Fibroblast of upper back skin (primary cell): ENCODE results near the gene ATAD3A.

ENCODE experiments used
- DNase-seq: peaks from one replicate; pipeline ENCODE4 v3.0.0-alpha.2; 2013

Gene ATAD3A

DNA sequence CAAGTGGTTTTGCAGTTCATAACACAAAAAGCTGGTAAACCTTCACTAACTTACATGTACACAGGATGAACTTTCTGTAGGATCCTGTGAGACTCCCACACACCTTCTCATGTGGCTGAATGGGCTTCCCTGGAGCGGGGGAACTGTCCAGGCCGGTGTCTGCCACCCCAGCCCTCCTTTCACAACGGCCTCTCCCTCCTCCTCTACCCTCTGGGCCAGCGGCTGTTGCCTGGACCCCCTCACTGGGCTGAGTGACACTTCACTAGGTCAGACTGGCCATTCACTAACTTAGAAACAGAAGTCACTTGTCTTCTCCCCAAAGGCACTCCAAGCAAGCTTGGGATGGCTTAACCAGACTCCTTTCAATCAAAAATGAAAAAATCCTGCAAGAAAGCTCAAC, 46.6 kb downstream of the ATAD3A start:
- no peak for DNase-seq

DNA sequence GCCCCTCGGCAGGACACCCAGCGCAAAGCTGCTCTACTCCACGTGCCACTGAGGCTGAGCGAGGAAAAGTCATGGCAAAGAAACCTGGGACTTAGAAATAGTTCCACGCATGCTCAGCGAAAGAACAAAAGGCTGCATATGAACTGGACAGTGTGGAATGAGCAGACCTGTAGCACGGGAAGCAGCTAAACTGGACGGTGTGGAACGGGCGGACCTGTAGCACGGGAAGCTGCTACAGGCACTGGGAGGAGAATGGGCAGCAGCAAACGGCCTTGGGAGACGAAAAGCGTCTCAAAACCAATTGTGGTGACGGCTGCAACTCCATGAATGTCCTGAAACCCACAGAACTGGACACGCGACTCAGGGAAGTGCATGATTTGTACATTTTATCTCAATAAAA, 47.1 kb downstream of the ATAD3A start:
- no peak for DNase-seq

DNA sequence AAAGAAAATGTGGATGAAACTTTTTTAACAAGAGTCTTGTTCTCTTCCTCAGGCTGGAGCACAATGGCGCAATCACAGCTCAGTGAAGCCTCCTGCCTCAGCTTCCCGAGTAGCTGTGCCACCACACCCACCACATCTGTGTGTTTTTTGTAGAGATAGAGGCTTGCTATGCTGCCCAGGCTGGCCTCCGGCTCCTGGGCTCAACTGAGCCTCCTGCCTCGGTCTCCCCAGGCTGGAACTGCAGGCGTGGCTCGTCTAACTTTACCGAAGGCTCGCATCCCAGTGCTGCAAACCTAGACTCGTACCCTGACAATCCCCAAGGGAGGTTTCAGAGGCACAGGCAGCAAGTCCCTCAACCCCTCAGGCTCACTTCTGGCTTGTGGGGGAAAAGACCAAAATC, 48.2 kb downstream of the ATAD3A start:
- DNase-seq: no peak

DNA sequence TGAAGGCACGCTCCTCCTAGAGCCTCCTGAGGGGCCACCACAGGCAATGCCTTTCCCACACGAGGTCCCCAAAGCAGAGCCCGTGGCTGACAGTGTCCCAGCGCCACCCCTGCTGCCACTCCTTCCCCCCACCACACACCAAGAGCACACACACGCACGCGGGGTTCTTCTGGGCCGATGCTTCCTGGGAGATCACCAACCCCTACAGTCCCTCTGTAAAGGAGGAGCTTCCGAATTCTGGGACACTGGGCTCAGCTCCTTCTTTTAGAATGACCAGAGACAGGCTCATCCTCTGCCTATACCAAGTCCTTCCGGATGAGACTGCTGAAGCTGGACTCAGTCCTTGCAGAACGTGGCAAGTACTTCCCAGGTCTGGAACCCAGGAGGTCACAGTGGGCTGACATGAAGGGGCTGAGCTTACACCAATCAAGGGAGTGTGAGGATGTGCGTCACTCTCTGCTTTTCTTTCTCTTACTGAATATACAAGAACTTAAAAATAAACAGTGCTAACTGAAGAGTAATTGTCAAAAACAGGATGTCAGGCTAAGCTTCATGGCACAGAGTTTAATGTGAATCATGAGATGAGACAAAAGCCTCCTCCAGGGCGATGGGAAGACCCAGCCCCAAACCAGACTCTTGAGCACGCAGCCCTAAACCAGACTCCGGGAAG, 50.0 kb downstream of the ATAD3A start:
- DNase-seq: no peak

DNA sequence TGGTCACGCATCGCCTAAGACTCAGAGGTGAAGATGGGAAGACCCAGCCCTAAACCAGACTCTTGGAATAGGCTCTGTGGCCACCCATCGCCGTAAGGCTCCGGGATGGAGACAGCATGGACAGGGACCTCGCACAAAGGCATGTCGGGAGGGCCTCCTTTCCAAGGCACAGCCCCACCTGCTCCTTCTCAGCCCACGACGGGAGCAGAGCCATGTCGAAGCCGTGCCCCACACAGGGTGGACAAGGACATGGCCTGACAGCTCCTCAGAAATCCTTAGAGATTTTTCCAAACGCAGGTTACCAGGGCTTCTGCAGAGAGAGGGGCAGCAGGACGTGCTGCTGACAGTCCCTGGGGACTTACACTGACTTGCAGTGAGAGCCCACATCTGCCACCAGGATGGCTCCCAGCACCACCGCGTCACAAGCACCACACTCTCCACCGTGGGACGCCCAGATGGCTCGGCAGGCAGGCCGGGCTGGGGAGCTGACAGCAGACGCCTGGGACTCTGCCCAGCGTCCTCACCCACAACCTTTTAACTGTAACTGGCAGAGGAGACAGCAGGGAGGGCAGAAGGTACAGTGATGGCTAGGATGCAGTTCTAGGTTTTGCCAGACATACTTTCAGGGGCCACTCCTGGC, 50.7 kb downstream of the ATAD3A start:
- no peak for DNase-seq

DNA sequence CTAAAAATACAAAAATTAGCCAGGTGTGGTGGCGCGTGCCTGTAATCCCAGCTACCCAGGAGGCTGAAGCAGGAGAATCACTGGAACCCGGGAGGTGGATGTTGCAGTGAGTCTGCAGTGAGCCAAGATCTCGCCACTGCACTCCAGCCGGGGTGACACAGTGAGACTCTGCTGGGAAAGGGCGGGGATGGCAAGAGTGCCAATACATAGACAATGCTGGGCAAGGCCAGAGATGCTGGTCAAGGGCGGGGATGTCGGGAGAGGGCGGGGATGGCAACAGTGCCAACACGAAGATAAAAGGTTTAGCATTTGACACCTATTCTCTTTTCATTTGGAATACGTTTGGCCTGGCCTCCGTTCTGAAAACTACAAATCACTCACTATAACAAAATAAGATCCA, 51.7 kb downstream of the ATAD3A start:
- DNase-seq: no peak

DNA sequence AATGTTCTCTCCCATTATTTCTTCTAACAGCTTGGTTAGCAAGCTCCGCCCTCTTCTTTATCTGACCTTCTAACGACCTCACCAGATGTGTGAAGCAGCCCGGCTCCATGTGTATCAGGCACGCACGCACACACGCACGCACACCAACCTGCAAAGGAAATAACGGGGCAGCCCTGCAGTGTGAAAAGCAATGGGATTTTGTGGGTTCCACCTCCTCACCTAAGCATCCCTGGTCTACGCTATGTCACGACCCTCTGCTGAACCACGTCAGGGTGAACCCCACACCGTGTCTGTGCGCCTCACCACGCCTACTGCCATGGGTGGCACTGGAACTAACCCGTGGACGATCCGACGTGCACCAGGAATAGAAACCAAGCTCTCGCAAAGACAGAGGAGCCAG, 52.3 kb downstream of the ATAD3A start:
- no peak for DNase-seq

DNA sequence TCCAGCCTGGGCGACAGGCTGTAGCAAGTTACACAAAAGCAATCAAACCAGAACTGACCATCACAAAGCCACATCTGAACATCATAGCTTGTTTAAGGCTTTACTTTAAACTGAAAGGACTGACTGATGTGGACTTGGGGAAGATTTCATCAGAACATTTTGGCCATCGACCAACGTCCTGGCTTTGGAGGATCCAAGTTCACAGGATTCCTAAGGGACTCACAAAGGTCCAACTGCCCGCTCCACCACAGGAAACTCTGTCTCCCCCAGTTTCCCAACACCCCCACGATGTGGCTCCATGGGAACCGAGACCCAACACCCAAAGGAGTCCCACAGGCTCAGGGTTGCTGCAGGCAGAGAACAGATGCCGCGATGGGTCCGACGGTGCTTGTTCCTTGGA, 53.4 kb downstream of the ATAD3A start:
- DNase-seq: peak; percentile 41

DNA sequence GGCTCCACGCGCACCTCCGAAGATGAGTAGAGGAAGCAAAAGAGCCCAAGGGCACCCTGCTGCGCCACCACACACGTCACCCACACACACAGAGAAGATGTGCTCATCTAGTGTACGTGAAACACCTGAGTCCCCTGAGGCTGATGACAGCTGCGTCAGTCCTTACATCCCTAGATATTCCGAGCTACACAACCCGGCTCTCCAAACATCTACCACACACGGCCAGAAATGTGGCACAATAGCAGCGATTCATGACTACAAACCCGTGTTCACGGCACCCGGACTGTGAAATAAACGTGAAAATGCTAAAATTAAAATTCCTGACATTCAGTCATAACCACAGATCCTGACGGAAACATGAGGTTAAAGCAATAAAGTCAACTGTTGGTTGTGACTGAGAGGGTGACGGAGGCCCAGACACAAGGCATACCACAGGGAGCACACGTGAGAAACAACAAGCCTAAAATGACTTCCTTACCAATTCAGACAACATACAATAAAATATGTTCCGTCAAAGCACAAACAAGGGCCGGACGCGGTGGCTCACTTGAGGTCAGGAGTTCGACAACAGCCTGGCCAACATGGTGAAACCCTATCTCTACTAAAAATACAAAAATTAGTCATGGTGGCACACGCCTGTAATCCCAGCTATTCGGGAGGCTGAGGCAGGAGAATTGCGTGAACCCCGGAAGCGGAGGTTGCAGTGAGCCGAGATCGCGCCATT, 55.4 kb downstream of the ATAD3A start:
- DNase-seq: no peak

DNA sequence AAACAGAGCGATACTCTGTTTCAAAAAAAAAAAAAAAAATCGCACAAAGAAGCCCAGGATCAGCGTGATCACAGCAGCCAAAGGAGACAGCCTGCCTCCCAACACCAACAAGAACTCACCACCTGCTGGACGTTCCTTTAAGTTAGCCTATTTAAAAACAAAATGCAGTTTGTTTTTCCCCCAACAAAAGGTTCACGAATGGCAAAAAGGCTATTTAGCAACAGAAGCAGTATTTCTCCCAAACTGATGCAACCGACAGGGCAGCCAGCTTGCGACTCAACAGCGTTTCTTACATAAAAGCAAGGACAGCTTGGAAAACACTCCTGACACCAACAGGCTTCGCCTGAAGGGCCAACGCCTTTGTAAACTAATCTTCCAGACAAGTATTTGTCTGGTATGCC, 55.9 kb downstream of the ATAD3A start:
- DNase-seq: no peak

DNA sequence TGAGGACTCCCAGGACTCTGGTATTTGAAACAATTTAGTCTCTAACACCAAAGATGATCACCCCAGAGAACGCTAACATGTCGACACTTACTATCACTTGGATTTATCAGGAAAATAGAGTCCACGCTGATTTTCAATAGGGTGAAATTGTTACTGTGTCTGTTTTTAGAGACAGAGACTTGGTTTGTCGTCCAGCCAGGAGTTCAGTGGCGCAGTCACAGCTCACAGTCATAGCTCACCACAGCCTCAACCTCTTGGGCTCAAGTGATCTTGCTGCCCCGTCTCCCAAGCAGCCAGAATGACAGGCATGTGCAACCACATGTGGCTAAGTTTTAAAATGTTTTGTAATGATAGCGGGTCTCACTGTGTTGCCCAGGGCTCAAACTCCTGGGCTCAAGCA, 57.4 kb downstream of the ATAD3A start:
- no peak for DNase-seq

DNA sequence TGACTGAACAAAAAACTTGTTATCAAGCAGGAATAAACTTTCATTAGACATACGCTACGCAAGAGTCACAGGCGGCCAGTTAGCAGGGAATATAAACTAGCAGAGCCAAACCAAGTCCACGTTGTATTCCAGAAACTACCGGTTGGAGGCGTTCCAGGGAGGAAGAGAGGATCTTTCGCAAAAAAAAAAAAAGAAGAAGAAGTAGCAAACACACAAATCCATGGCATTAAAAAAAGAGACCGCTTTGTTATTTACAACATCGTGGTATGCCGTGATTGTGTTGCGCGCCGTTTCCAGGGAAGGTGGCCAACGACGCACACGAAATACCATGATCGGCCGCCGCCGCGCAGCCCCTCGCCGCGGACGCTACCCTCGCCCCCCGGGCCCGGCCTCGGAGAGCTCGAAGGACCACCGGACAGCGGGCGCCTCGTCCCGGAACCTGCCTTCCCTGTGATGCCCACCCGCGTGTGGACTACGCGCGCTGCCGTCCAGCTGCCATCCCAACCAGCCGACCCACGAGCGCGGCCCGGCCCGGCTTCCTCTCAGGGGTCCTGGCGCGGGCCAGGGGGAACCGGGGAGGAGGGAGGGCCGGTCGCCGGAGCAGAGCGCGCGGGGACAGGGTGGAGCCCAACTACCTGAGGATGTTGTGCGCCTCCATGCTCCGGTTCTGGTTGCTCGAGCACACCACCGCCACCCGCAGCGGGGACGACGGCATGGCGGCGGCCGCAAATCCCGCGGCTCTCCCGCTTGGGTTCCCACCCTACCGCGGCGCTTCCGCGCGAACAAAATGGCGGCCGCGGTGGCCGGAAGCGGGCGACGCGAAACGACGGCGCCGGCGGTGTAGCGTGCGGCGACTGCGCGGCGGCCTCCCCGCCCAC, 62.1 kb downstream of the ATAD3A start:
- peak; percentile 65 for DNase-seq

DNA sequence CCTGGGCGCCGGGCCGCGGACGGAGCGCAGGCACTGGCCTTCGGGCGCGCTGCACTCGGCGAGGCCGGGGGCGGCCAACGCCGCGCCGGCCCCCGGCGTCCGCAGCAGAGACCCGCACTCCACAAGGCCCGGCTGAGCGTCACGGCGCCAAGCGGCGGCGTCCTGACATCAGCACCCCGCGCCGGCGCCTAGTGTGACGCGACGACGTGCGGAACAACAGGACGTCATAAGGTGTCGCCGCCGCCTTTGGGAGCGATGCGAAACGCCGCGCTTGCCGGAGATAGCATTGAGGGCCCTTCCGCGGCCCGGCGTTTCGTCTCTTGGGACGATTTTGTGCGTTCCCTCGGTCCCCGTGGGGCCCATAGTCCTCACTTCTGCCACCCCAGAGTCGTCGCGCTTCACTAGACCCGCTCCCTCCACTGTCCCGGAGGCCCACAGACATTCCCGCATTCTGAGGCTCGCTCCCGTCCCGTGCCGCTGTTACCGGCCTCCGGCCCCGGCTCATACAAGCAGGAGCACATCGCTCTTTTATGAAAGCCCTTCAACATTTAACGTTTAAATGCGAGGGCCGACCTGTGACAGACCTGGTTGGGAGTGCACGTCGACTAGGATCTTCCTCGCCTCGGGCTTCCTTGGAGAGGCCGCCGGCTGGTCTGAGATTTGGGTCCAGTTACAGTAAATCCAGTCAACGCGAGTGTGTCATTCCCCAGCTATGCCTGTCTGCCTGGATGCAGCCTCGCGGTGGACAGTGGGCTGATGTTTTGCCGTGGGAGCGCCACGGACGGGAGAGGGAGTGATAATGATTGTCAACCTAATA, 63.0 kb downstream of the ATAD3A start, which contains the start of gene SSU72:
SSU72 (minus strand) TSS at position 143 of the 817 bp plus-strand sequence. CDS start 306 bp downstream, outside the sequence.
- peak; percentile 91 for DNase-seq

DNA sequence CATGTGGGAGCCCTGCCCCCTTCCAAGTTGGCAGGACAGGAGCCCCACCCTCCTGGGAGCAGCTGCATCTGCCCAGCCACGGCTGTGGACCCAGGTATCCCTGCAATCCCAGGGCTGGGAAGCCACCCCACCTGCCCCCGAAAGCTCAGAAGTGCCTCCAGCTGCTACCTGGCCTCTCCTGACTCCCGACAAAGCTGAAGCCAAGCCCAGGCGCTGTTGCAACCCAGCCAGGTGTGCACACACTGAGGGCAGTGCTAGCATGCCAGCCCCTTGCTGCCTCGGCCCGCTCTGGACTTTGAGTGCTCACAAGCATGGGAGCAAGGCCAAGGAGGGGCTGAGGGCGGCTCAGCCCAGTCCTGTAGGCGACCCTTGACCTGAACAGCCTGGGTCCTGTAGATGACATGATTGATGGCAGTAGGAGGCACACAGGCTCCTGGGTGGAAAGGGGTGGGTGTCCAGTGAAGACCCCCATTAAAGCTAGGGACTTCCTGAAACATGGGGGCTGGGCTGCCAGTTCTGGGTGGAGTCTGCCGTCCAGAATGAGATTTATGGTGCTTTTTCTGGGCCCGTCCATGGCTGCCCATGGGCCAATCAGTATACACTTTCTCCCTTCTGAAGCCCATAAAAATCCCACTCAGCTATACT, 65.5 kb downstream of the ATAD3A start:
- DNase-seq: no peak

DNA sequence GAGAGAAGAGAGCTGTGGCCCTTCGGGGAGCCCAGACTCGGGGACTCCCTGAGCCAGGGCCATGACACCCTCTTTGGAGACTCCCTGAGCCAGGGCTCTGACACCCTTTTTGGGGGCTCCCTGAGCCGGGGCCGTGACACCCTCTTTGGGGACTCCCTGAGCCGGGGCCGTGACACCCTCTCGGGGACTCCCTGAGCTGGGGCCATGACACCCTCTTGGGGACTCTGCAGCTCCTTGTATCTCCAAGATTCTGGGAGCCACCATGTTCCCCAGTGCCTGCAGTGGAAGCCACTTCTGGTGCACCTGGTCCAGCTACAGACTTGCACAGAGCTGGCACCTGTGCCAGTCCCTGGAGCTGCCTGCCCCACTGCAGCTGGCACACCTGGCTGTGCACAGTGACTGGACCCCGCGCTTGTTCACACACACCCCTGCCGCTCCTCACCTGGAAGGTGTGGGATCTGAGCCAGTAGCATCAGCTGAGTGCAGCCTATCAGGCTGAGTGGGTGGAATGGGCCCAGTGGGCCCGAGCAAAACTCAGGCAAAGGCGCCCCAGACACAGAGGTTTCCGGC, 66.5 kb downstream of the ATAD3A start:
- no peak for DNase-seq

DNA sequence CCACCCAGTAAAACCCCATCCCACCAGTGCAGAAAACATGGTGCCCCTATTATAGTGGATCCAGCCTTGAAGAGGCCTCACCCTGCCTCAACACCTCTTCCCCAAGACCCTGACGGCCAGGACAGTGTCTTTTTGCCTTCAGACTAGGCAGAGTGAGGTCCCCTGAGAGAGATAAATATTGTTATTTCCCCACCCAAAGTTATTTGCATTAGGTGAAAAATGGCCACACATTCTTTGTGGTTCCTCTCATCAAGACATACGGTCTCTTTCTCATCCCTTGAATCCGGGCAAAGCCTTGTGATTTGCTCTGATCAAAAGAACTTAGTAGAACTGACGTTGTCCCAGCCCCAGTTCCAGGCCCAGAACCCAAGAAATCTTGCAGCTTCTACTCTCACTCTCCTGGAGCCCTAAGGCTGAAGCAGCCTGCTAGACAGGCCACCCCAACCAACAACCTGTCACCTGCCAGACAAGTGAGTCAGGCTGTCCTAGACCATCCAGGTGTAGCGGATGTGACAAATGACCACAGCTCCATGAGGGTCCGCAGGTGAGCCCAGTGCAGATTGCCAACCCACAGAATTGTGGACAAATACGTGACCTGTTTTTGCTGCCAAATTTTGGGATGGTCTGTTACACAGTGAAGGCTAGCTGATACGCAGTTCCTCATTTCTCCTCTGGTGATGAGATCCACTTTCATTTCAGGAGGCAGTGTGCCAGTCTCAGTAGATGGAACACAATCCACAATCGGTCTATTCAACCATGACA, 70.8 kb downstream of the ATAD3A start:
- DNase-seq: no peak

DNA sequence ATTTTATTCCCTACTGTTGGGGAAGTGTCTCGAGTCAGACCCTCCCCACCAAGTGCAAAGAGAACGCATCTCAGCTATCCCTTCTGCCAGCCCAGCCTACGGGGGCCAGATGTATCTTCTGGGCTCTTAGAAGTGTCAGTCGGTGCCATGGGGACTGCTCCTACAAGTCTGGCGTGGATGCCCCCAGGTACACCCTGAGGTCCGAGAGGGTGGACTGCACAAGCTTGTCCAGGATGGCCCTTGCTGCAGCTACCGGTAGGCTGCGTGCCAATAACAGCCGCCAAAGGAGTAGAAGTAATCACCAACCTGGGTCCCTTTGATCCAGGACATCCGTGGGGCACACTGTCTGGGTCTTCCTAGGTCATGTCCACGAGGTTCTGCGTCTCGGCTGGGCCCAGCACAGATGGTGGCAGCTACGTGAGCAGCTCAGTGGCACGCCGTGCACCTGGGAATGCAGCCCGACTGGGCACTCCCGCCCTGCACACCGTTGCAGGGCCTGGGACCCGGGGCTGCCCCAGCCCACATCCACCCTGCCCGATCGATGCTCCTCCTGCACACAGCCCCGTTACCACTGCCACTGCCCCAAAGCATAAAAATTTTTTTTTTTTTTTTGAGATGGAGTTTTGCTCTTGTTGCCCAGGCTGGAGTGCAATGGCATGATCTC, 71.5 kb downstream of the ATAD3A start:
- no peak for DNase-seq
